ENCODE measurements around the gene OXER1. TPM values are rescaled to one million over a fixed set of nuclear protein-coding genes. Genes with fewer than 3 reads are reported as not detected.

OXER1 gene
- total and polyA plus RNA-seq, 5 experiments from 2014 or later, result 0.20 to 0.22 (median 0.22) TPM; not detected in 2

- H3K27me3 Mint-ChIP-seq, result no peaks in the 10 kb centered on the region
- H3K27ac Mint-ChIP-seq, result peak overlapping the region in 3 of 10 donors; percentile 49 to 74 (median 63)
- H3K4me1 Mint-ChIP-seq, result peaks cover 0 to 13% (median under 1%) of the 10 kb centered on the region in 4 donors
- H3K36me3 Mint-ChIP-seq, result peaks cover 0 to 2% (median 1%) of the 10 kb centered on the region in 3 donors
- ATAC-seq, result no peak
- no peak for DNase-seq
- POLR2A ChIA-PET, result interaction anchor here (1.1 kb wide), 1 partner anchor 45 kb away, joined by 5 read pairs; no protein-coding TSS in a partner anchor
- H3K4me3 Mint-ChIP-seq, result no peak overlapping the region
- no peaks in the 10 kb centered on the region for H3K9me3 Mint-ChIP-seq
Measured at GRCh38 chr2:42765686-42766085, 1.8 kb upstream of the OXER1 start.

DNA sequence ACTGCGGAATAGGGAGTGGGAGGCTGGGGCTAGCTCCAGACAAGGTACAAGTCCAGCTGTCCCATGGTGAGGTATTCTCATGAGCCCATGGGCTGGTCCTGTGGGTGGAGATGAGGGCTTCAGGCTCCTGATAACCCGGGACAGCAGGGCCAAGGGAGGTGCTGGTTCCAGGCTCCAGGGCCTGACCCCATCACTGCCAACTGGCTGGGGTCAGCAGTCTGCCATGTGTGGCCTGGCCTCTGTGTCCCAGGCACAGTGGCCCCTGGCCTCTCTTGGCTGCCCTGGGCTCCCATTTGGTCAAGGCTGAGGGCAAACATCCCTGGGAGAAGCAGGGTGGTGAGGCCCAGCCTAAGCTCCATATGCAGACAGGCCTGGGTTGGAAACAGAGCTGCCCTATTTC lies 966 bp upstream of the OXER1 start:
- no peaks in the 10 kb centered on the region for H3K9me3 Mint-ChIP-seq
- no peaks in the 10 kb centered on the region for H3K27me3 Mint-ChIP-seq
- no peak overlapping the region for H3K4me3 Mint-ChIP-seq
- ATAC-seq (no peak), DNase-seq (no peak)
- H3K4me1 Mint-ChIP-seq, result peaks cover 0 to 11% (median under 1%) of the 10 kb centered on the region in 4 donors
- peaks cover 0 to 8% (median 1%) of the 10 kb centered on the region in 3 donors for H3K36me3 Mint-ChIP-seq
- POLR2A ChIA-PET, result no interaction called here
- H3K27ac Mint-ChIP-seq, result no peak overlapping the region

GRCh38 chr2:42762823-42763804 lies 821 bp downstream of the OXER1 start:
- no peak overlapping the region for H3K4me3 Mint-ChIP-seq

GRCh38 chr2:42762155-42762554 lies 1.8 kb downstream of the OXER1 start:
- Mint-ChIP-seq H3K27ac (no peak overlapping the region), H3K4me3 (no peak overlapping the region), H3K9me3 (no peaks in the 10 kb centered on the region), H3K36me3 (peaks cover 0 to 6% (median 6%) of the 10 kb centered on the region in 3 donors), H3K27me3 (no peaks in the 10 kb centered on the region), H3K4me1 (peaks cover 0 to 12% (median under 1%) of the 10 kb centered on the region in 4 donors)
- ATAC-seq, result no peak
- no peak for DNase-seq
- POLR2A ChIA-PET, result no interaction called here

More at GRCh38 chr2:42762823-42763804, 821 bp downstream of the OXER1 start:
- DNase-seq (no peak), ATAC-seq (no peak)
- H3K27ac Mint-ChIP-seq, result peak overlapping the region in 6 of 10 donors; percentile 27 to 73 (median 56)
- H3K36me3 Mint-ChIP-seq, result peaks cover 0 to 6% (median 4%) of the 10 kb centered on the region in 3 donors
- H3K27me3 Mint-ChIP-seq, result no peaks in the 10 kb centered on the region
- H3K9me3 Mint-ChIP-seq, result no peaks in the 10 kb centered on the region
- POLR2A ChIA-PET, result no interaction called here
- H3K4me1 Mint-ChIP-seq, result peaks cover 0 to 12% (median under 1%) of the 10 kb centered on the region in 4 donors

- Mint-ChIP-seq H3K27ac (peak overlapping the region in 3 of 10 donors; percentile 63 to 90 (median 90)), H3K36me3 (peaks cover 0 to 7% (median 6%) of the 10 kb centered on the region in 3 donors), H3K4me3 (no peak overlapping the region), H3K27me3 (no peaks in the 10 kb centered on the region), H3K9me3 (no peaks in the 10 kb centered on the region), H3K4me1 (peaks cover 0 to 12% (median 0%) of the 10 kb centered on the region in 4 donors)
- POLR2A ChIA-PET, result no interaction called here
- ATAC-seq (no peak), DNase-seq (no peak)
Measured at GRCh38 chr2:42761554-42761953, 2.4 kb downstream of the OXER1 start.

GRCh38 chr2:42758751-42759150 lies 5.2 kb downstream of the OXER1 start:
- peaks cover 0 to 17% (median 7%) of the 10 kb centered on the region in 3 donors for H3K36me3 Mint-ChIP-seq
- no peaks in the 10 kb centered on the region for H3K9me3 Mint-ChIP-seq
- ATAC-seq (no peak), DNase-seq (no peak)
- H3K4me1 Mint-ChIP-seq, result peaks cover 0 to 15% (median 5%) of the 10 kb centered on the region in 4 donors
- no peaks in the 10 kb centered on the region for H3K27me3 Mint-ChIP-seq
- POLR2A ChIA-PET, result no interaction called here
- no peak overlapping the region for H3K4me3 Mint-ChIP-seq
- peak overlapping the region in 1 of 10 donors; percentile 54 for H3K27ac Mint-ChIP-seq

DNA sequence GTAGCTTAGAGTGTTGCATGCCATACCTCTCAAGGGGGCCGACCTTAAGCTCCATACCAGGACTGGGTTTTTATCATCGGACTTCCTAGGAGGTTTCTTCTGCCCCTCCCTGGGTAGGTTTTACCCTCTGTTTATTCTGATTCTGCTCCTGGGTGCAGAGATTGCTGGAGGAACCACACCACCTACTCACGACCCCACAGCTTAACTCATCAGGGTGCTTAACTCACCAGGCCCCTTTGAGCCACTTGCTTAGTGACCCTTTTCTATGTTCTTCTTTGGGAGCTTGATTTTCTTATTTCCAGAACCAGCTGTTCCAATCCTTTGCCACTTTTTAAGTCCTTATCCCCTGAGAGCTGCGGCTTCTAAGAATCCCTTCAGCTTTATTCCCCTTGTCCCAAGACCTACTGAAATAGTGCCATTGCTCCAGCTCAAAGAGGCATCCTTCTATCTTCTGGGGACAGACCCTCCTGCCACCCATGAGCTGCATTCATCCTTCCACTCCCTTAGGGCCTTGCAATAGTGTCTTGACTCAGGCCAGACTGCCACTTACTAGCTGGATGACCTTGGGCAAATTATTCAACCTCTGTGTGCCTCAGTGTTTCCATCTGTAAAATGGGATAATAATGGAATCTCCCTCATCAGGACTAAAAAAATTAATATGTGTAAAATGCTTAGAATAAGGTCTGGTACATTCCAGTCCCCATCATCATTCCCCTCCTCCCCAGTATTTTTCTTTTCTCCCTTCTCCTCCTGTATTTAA lies 5.8 kb downstream of the OXER1 start:
- POLR2A ChIA-PET, result interaction anchor here (0.6 kb wide), 1 partner anchor 37 kb away, joined by 3 read pairs; no protein-coding TSS in a partner anchor

DNA sequence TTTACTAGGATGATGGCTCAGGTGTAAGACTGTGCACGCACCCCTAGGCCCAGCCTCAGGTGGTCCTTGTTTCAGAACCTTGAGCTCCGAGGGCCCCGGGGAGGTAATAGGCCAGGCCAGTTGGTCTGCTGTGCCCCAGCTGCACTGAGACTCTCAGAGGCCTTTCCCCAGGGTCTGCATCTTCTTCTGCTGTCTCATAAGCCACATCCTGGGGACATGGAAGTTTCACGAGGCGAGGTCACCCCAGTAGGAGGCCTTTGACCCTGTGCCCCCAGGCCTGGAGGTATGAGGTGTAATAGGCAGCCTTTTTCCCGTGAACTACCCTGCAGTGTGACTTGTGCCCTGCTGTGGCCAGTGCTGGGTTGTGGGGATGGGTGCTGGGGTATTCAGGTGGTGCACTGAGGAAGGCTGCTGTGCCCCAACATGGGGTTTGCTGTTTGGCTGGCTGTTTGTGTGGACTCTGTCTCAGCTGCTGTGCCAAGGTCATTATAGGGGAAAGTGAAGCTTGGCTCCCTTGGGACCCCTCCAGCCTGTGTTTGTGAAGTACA lies 6.9 kb downstream of the OXER1 start:
- ATAC-seq (no peak), DNase-seq (no peak)
- Mint-ChIP-seq H3K36me3 (peaks cover 0 to 30% (median 15%) of the 10 kb centered on the region in 3 donors), H3K4me1 (peaks cover 0 to 32% (median 4%) of the 10 kb centered on the region in 4 donors), H3K4me3 (no peak overlapping the region), H3K27ac (peak overlapping the region in 1 of 10 donors; percentile 24), H3K9me3 (no peaks in the 10 kb centered on the region), H3K27me3 (no peaks in the 10 kb centered on the region)
- POLR2A ChIA-PET, result no interaction called here

More for the DNA sequence above, 5.8 kb downstream of the OXER1 start:
- Mint-ChIP-seq H3K4me1 (peaks cover 0 to 20% (median 5%) of the 10 kb centered on the region in 4 donors), H3K27ac (peak overlapping the region in 2 of 10 donors; percentile 48 to 54), H3K4me3 (no peak overlapping the region), H3K27me3 (no peaks in the 10 kb centered on the region), H3K36me3 (peaks cover 0 to 23% (median 10%) of the 10 kb centered on the region in 3 donors), H3K9me3 (no peaks in the 10 kb centered on the region)
- ATAC-seq (no peak), DNase-seq (no peak)

DNA sequence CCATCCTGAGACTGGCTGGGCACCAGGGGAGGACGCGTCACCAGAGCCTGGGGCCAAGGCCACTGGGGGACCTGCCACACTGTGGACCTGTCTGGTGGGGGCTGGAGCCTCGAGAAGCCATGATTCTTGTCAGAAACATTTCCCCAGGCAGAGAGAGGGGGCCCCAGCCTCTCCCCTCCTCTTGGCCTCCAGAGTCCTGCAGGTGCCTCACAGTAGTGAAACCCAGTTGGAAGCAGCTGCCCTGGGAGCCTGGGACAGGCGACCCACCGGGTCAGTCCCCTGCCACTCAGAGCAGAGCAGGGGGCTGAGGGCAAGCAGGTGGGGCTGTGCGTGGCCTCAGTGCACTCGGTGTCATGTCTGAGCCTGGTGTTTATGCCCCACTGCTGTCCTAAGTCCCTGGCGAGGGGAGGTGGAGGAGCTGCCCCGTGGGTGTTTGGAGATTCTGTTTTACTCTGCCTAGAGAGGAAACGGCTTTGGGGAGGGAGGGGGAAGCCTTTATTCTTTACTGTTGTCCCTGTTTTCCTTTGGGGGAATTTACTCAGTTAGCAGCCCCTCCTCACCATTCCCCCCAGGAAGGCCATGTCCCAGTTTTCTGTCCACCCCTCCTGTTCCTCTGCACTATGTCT lies 7.7 kb downstream of the OXER1 start:
- Mint-ChIP-seq H3K36me3 (peaks cover 0 to 31% (median 15%) of the 10 kb centered on the region in 3 donors), H3K4me3 (no peak overlapping the region), H3K27ac (no peak overlapping the region), H3K9me3 (no peaks in the 10 kb centered on the region), H3K4me1 (peaks cover 0 to 37% (median 4%) of the 10 kb centered on the region in 4 donors), H3K27me3 (no peaks in the 10 kb centered on the region)
- POLR2A ChIA-PET, result no interaction called here
- ATAC-seq (no peak), DNase-seq (no peak)

GRCh38 chr2:42755191-42755880 lies 8.6 kb downstream of the OXER1 start:
- no peaks in the 10 kb centered on the region for H3K27me3 Mint-ChIP-seq
- no peaks in the 10 kb centered on the region for H3K9me3 Mint-ChIP-seq
- DNase-seq (no peak), ATAC-seq (no peak)
- H3K36me3 Mint-ChIP-seq, result peaks cover 0 to 36% (median 15%) of the 10 kb centered on the region in 3 donors
- H3K27ac Mint-ChIP-seq, result peak overlapping the region in 1 of 10 donors; percentile 34
- no peak overlapping the region for H3K4me3 Mint-ChIP-seq
- peaks cover 0 to 38% (median 6%) of the 10 kb centered on the region in 4 donors for H3K4me1 Mint-ChIP-seq
- POLR2A ChIA-PET, result no interaction called here

- H3K27me3 Mint-ChIP-seq, result no peaks in the 10 kb centered on the region
- peak overlapping the region in 1 of 10 donors; percentile 16 for H3K4me3 Mint-ChIP-seq
- ATAC-seq, result no peak
- POLR2A ChIA-PET, result interaction anchor here (0.6 kb wide), 1 partner anchor 12 kb away, joined by 3 read pairs; no protein-coding TSS in a partner anchor
- peaks cover 0 to 38% (median 8%) of the 10 kb centered on the region in 4 donors for H3K4me1 Mint-ChIP-seq
- no peak for DNase-seq
- H3K27ac Mint-ChIP-seq, result no peak overlapping the region
- no peaks in the 10 kb centered on the region for H3K9me3 Mint-ChIP-seq
- peaks cover 0 to 35% (median 17%) of the 10 kb centered on the region in 3 donors for H3K36me3 Mint-ChIP-seq
Measured at GRCh38 chr2:42754776-42755140, 9.2 kb downstream of the OXER1 start.
